ENCODE results near the gene CUEDC2. TPM values are rescaled to one million over a fixed set of nuclear protein-coding genes. Genes with fewer than 3 reads are reported as not detected.

The CUEDC2 gene
- polyA plus RNA-seq, 4 donors: 82.4 to 98.8 (median 88.6) TPM

DNA sequence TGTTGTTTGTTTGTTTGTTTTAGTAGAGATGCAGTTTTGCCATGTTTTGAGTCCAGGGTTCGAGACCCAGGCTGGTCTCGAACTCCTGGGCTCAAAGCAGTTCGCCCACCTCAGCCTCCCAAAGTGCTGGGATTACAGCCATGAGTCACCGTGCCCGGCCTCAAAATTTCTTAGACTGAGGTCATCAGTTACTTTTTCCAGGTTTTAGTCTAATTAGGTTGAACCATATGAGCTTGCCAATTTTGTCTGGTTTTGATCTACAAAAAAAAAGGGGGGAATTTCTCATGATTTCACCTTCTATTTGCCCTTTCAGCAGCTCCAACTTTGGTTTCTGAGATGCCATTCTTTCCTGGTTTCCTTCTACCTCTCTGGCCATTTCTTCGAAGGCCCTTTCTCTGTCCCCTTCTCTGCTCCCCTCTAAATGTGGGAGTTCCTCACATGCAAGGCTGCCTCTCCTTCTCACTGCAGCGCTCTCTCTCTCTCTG is 5.5 kb downstream of the CUEDC2 start:
- DNase-seq (ENCODE audit: low read depth in 4 of 4, low spot score in 2 of 4): no peak

DNA sequence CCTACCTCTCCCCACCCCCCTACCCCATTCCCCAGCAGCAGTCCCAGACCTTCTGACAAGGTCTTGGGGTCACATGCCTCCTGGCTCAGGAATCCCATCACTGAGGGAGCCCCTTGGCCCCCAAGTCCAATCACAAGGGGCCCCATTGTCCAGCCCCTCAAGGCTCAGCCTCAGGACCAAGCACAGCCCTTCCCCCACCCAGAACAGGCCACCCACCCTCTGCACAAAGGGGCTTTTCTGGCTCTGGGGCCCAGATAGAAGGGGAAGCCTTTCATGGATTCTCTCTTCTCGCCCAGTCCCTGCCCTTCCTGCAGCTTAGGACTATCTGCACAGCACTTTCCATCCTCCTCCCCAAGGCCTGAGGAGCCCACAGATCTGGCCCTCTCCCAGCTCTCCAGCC is 6.9 kb downstream of the CUEDC2 start:
- no peak for DNase-seq (ENCODE audit: low read depth in 4 of 4, low spot score in 2 of 4)

DNA sequence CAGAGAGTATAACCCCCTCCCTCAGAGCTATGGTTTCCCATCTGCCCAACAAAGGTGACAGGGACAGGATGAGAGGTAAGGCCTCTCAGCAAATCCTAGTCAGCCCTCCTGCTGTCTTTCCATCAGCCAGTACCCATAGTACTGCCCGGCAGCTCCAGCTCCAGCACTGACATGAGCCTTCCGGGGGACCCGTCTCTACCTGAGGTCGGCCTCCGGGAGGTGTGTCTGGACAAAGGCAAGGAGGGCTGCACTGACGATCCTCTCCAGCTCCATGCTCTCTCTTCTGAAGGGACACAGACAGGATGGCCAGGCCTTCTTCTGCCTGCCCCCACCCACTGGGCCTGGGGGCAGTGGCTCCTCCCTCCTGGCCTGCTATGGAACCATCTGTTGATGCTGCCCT is 7.5 kb downstream of the CUEDC2 start:
- no peak for DNase-seq (ENCODE audit: low read depth in 4 of 4, low spot score in 2 of 4)

- no peak for DNase-seq (ENCODE audit: low read depth in 4 of 4, low spot score in 2 of 4)
These were observed 8.2 kb downstream of the CUEDC2 start for GRCh38 chr10:102424145-102424544.

GRCh38 chr10:102423372-102423968 is 8.9 kb downstream of the CUEDC2 start:
- DNase-seq (ENCODE audit: low read depth in 4 of 4, low spot score in 2 of 4): no peak

DNA sequence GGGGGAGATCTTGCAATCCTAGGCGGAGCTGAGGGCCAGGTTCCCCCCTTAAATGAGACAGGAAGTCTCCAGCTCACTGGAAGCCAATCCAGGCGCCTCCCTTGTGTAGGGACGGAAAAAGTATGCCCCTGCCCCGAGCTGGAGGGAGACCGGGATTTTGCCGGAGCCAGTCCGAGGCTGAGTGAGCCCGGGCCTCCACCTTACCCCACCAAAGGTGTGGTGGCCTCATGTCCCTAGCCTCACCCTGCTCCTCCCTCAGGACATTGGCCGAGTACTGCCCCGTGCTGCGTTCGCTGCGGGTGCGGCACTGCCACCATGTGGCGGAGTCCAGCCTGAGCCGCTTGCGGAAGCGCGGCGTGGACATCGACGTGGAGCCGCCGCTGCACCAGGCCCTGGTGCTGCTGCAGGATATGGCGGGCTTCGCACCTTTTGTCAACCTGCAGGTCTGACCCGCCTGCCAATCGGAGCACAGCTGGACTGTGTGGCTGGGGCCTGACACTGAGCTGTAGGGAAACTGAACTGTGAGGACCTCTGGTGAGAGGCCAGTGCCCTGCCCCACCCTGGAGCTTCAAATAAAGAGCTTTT is 9.7 kb downstream of the CUEDC2 start:
- no peak for DNase-seq (ENCODE audit: low read depth in 4 of 4, low spot score in 2 of 4)

- DNase-seq (ENCODE audit: low read depth in 4 of 4, low spot score in 2 of 4): no peak
These were observed 10.4 kb downstream of the CUEDC2 start for GRCh38 chr10:102421757-102422512.

- no peak for DNase-seq (ENCODE audit: low read depth in 4 of 4, low spot score in 2 of 4)
These were observed 10.9 kb downstream of the CUEDC2 start for GRCh38 chr10:102421507-102421756.

- peak; percentile 93 to 99 (median 98) for DNase-seq (ENCODE audit: low read depth in 4 of 4, low spot score in 2 of 4)
These were observed 11.5 kb downstream of the CUEDC2 start, which contains the start of gene FBXL15 for GRCh38 chr10:102420714-102421506. TSS of gene FBXL15 (plus strand) at chr10:102420836. CDS start at chr10:102421130, 294 bp downstream.

DNA sequence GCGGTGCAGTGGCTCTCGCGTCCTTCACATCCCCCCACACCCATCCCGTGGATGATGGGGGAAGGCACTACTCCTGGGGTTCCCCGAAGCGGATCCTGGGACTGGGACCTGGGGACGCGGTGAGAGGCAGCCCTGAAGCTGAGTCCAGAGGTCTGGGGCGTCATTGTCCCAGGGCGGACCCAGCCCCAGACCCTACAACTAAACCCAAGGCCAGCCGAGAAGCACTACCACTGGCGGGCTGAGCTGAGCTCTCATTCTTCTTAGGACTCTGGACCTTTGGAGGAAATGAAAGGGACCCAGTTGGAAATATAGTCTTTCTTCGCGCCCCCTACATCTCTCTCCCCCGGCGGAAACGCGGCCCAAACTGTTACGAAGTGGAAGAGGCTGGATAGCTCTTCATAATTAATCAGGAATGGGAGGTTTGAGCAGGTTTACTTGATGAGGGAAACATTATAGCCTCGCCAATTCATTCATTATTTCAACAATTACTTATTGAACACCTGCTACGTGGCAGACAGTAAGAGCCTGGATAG is 12.1 kb downstream of the CUEDC2 start:
- DNase-seq (ENCODE audit: low read depth in 4 of 4, low spot score in 2 of 4): no peak

GRCh38 chr10:102419269-102420180 is 12.8 kb downstream of the CUEDC2 start:
- DNase-seq (ENCODE audit: low read depth in 4 of 4, low spot score in 2 of 4): no peak

GRCh38 chr10:102418622-102419268 is 13.6 kb downstream of the CUEDC2 start, which contains the start of gene PSD:
TSS of gene PSD (minus strand) at chr10:102418785. CDS start at chr10:102417038, 1,747 bp downstream.
- no peak for DNase-seq (ENCODE audit: low read depth in 4 of 4, low spot score in 2 of 4)

DNA sequence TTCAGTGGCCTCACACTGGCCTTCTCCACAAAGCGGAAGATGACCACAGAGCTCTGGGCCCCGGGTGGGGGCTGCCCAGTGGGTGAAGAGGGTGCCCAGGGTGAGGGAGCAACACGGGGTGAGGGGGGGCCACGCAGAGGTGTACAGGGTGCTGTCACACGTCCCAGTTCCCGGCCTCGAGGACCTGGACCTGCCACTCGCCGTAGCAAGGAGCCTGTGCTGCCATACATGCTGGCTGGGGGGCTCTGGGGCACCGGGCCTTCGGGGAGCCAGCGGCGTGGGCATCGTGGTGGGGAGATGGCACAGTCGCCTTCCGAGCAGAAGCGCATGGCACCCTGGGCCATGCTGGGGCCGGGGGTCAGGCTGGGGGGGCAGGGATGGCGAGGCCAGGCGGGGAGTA is 15.7 kb downstream of the CUEDC2 start:
- no peak for DNase-seq (ENCODE audit: low read depth in 4 of 4, low spot score in 2 of 4)

GRCh38 chr10:102416283-102416682 is 16.1 kb downstream of the CUEDC2 start:
- no peak for DNase-seq (ENCODE audit: low read depth in 4 of 4, low spot score in 2 of 4)

DNA sequence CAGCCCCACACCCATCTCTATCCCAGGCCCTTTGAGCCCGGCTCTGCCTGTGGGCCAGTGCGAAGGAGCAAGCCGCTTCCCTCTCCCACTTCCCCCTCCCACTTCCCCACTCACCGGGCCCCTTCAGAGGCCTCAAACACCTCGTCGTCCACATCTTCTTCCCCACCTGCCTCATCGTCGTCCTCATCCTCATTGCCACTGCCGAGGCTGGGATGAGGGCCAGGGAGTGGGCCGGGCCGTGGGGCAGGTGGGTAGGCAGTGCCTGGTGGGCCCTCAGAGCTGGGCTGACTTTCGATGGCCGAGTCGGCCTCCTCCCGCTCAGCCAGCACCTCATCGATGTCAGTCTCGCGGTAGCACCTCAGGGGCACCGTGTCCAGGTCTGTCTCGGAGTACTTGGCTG is 17.6 kb downstream of the CUEDC2 start:
- DNase-seq (ENCODE audit: low read depth in 4 of 4, low spot score in 2 of 4): no peak

DNA sequence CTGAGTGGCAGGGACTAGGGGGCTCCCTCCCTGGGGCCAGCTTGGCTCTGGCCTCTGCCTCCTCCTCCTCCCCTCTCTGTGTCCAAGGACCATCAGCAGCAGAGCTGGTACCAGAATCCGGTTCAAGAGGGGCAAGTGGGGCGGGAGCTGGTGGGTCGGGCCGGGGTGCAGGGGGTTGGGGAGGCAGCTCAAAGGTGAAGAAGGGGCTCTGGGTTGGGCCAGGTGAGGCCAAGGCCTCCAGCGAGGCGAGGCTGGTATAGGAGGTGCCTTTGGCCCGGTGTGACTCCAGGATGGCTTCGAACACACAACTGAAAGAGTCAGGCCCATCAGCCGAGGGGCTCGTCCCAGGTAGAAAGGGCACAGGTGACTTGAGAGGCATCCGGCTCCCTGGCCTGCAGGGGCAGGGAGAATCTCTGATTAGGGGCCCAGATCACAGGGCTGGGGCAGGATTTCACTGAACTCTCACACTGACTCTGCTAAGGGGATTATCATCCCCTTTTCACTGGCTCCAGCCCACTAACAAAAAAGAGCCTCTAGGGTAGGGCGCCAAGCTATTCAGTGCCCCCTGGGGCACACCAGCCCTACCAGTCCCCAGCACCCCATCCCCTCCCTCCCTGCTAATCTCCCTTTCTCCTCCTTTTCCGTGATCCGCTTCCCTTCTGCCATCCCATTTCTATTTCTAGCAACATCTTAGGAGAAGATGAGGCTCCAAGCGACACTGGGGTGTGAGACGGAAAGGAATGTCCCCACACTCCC is 18.4 kb downstream of the CUEDC2 start:
- no peak for DNase-seq (ENCODE audit: low read depth in 4 of 4, low spot score in 2 of 4)

DNA sequence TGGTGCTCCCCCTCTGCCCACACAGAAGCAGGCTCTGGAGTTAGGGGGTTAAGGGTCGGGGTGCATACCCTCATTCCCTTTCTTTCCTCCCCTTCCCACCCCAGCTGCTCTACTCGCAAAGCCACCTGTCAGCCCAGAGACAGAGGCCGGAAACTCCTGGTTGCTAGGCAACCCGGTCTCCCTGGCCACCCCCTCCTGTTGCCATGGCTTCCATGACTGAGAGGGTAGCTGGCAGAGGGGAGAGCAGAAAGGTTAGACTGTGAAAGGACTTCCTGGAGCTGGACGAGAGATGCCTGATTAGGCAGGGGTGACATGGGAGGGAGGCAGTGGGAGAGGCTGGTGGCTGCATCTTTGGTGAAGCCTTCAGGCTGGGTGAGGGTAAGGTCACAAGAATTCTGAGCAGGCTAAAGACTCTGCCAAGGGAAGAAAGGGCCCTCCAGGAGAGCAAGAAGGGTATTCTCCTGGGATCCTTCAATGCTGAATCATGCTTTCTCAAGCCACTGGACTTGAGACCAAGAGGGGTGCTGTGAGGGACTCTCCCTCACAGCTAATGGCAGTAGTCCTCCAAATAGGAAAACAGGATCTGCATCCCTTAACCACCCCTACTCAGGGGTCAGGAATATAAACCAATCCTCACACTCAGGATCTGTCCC is 19.2 kb downstream of the CUEDC2 start:
- DNase-seq (ENCODE audit: low read depth in 4 of 4, low spot score in 2 of 4): no peak

DNA sequence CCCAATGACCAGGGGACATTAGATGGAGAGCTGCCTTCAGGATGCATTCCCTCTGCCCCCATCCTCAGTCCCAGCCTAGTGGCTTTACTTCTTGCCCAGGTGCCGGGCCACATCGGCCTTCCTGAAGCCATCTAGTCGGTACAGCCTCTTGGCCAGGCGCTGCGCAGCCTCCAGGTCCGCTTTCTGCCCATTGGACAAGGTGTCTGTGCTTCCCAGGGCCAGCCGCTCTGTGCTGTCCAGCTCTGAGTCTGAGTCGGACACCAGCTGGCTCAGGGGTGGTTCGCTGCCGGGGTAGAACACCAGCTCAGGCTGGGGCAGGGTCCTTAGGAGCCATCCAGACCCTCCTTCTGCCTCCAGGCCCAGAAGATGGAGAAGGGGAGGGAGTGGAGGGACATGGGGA is 20.1 kb downstream of the CUEDC2 start:
- DNase-seq (ENCODE audit: low read depth in 4 of 4, low spot score in 2 of 4): no peak

Data from left renal cortex interstitium (tissue), 4 donors.